Mesendoderm (in vitro differentiated cells): ENCODE data around the gene FGR.

ENCODE experiments used
- DNase-seq: peaks from one replicate; pipeline ENCODE4 v3.0.0; 2013
- H2AK5ac ChIP-seq: 2 replicates; pipeline ENCODE4 v1.6.1; 2013; ENCODE audit warnings: low read length, inconsistent platforms
- H2BK120ac ChIP-seq: 2 replicates; pipeline ENCODE4 v1.6.1; 2013; ENCODE audit warnings: low read depth, mild to moderate bottlenecking, low read length, moderate library complexity, mixed read lengths
- H2BK15ac ChIP-seq: replicated peaks from 2 replicates; pipeline ENCODE4 v1.6.1; 2013; ENCODE audit warnings: low read depth, mild to moderate bottlenecking, moderate library complexity
- H2BK5ac ChIP-seq: 2 replicates; pipeline ENCODE4 v1.6.1; 2013; ENCODE audit warnings: low read length, inconsistent platforms
- H3K18ac ChIP-seq: 2 replicates; pipeline ENCODE4 v1.6.1; 2013; ENCODE audit warnings: mild to moderate bottlenecking, low read length, mixed read lengths
- H3K23ac ChIP-seq: one replicate; pipeline ENCODE4 v1.6.1; 2013; ENCODE audit warnings: low read length
- H3K27ac ChIP-seq: 2 replicates; pipeline ENCODE4 v1.5.1; 2013; ENCODE audit warnings: low read depth, mild to moderate bottlenecking, inconsistent platforms, low read length, moderate library complexity
- H3K27me3 ChIP-seq: 2 replicates; pipeline ENCODE4 v1.6.1; 2013; ENCODE audit warnings: low read length, control low read depth, mild to moderate bottlenecking, inconsistent platforms; ENCODE audit not compliant: insufficient read depth, poor library complexity
- H3K36me3 ChIP-seq: 2 replicates; pipeline ENCODE4 v1.6.1; 2013; ENCODE audit warnings: low read length, inconsistent platforms; ENCODE audit not compliant: control insufficient read depth, insufficient read depth
- H3K4ac ChIP-seq: one replicate; pipeline ENCODE4 v1.6.1; 2013; ENCODE audit warnings: low read depth, mild to moderate bottlenecking, low read length, moderate library complexity
- H3K4me1 ChIP-seq: 2 replicates; pipeline ENCODE4 v1.6.1; 2013; ENCODE audit warnings: low read depth, low read length, inconsistent platforms; ENCODE audit not compliant: control insufficient read depth
- H3K4me2 ChIP-seq: 2 replicates; pipeline ENCODE4 v1.6.1; 2013; ENCODE audit warnings: low read length
- H3K4me3 ChIP-seq: 2 replicates; pipeline ENCODE4 v1.5.1; 2013; ENCODE audit warnings: mild to moderate bottlenecking, low read length
- H3K56ac ChIP-seq: one replicate; pipeline ENCODE4 v1.6.1; 2013; ENCODE audit warnings: low read length
- H3K79me1 ChIP-seq: 2 replicates; pipeline ENCODE4 v1.6.1; 2013; ENCODE audit warnings: low read length, inconsistent platforms
- H3K79me2 ChIP-seq: 2 replicates; pipeline ENCODE4 v1.6.1; 2013; ENCODE audit warnings: mild to moderate bottlenecking, low read length; ENCODE audit not compliant: control insufficient read depth, insufficient read depth
- H3K9ac ChIP-seq: 2 replicates; pipeline ENCODE4 v1.6.1; 2013; ENCODE audit warnings: low read length, inconsistent platforms
- H4K5ac ChIP-seq: one replicate; pipeline ENCODE4 v1.6.1; 2013; ENCODE audit warnings: low read length
- H4K8ac ChIP-seq: one replicate; pipeline ENCODE4 v1.6.1; 2013; ENCODE audit warnings: low read depth, mild to moderate bottlenecking, control low read depth, low read length, moderate library complexity
- WGBS: extraction: QIAGEN DNeasy Blood & Tissue Kit; methylation state at CpG from one replicate; pipeline ENCODE4 v1.1.7; 2013; ENCODE audit warnings: low lambda C conversion rate, missing lambda C conversion rate; ENCODE audit not compliant: insufficient coverage; ENCODE audit errors: extremely low coverage; 5-methylcytosine and 5-hydroxymethylcytosine counted together

FGR gene

DNA sequence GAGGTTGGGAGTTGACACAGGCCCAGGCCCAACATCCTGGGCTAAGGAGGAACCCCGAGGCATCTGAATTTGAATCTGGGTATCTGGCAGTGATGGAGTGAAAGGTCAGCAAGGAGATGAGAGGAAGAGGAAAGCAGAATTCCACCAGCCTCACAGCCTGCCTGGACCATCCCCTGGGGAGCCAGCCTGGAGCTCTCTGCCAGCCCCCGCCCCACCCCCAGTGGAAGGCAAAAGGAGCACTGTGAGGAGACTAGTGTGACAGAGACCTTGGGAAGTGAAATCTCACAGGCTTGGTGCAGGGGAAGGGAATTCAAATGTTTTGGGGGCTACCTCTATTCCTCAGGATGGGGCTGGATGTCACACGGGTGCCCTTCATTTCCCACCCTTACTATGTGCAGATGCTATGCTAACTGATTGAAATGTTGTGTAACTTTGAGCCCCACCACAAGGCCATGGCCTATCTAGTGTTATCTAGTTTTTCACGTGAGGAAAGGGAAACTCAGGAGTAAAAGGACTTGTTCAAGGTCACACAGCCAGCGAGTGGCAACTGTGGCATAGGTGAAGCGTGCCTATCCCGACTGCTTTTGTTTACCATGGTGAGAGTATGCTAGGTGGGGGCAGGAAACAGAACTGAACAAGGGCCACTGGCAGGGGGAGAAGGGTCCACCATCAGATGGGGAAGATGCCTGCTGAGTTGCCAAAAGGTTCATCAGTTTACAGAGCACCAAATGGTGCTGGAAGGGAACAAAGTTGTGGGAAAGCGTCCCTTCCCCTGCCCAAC, 60.8 kb downstream of the FGR start:
- H3K36me3 ChIP-seq = no peaks in the 10 kb centered on the region
- H3K4ac ChIP-seq = peak overlapping the region; percentile 82
- peaks cover 31% of the 10 kb centered on the region for H3K79me1 ChIP-seq
- no peak overlapping the region for H2BK120ac ChIP-seq
- H3K27me3 ChIP-seq = no peaks in the 10 kb centered on the region
- peaks cover 54% of the 10 kb centered on the region for H3K4me1 ChIP-seq
- no peak overlapping the region for H4K5ac ChIP-seq
- H2BK5ac ChIP-seq = peak overlapping the region; percentile 20
- H4K8ac ChIP-seq = no peak overlapping the region
- H2BK15ac ChIP-seq = peak overlapping the region; percentile 14
- H3K18ac ChIP-seq = peak overlapping the region; percentile 88
- H3K4me2 ChIP-seq = peak overlapping the region; percentile 54
- H3K56ac ChIP-seq = peak overlapping the region; percentile 76
- H3K23ac ChIP-seq = peak overlapping the region; percentile 6
- H3K27ac ChIP-seq = peak overlapping the region; percentile 97
- H2AK5ac ChIP-seq = peak overlapping the region; percentile 95
- DNase-seq = peak; percentile 59
- peak overlapping the region; percentile 72 for H3K9ac ChIP-seq
- WGBS = no CpG with 5 or more reads among the region's 8 CpGs
- peaks cover 20% of the 10 kb centered on the region for H3K79me2 ChIP-seq
- no peak overlapping the region for H3K4me3 ChIP-seq

DNA sequence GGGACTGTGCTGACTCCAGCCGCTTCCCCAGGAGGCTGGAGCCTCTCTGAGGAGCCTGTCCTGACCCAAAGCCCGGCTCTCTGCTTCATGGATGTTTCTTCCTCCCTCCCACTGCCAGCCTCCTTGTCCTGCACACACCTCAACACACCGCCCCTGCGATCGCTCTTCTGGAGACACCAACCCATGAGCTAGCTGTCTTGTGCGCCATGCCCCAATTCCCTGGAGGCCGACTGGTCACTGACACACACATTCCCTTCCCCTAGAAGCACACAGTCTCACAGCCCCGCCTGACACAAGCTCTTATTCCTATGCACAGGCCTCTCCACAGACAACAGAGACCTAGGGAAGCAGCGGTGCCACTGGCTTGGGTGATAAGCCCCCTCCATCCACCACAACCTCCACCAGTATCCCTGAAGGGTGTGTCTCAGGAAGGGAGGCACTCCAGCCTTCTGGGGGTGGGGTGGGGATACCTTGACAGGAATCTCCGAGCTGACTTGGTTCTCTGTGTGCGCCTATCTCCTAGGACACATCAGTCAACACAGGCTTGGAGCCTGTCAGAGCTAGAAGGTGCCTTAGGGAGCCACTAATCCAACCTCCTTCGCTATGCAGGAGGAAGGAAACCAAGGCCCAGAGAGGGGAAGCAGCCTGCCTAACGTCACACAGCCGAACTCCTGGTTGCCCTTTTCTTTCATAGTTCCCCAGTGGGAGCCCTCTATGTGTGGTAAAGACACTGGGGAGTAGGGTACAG, 62.1 kb downstream of the FGR start:
- Histone ChIP-seq H3K4me1 (peaks cover 60% of the 10 kb centered on the region), H3K9ac (peak overlapping the region; percentile 29), H3K23ac (no peak overlapping the region), H2AK5ac (peak overlapping the region; percentile 32), H3K27ac (peak overlapping the region; percentile 88), H3K36me3 (no peaks in the 10 kb centered on the region), H3K56ac (peak overlapping the region; percentile 20), H2BK120ac (no peak overlapping the region), H3K18ac (peak overlapping the region; percentile 55), H2BK15ac (no peak overlapping the region), H3K4me2 (no peak overlapping the region), H3K4me3 (no peak overlapping the region), H4K5ac (no peak overlapping the region), H3K79me2 (peaks cover 20% of the 10 kb centered on the region), H3K4ac (peak overlapping the region; percentile 18), H4K8ac (no peak overlapping the region), H3K27me3 (no peaks in the 10 kb centered on the region), H3K79me1 (peaks cover 38% of the 10 kb centered on the region), H2BK5ac (peak overlapping the region; percentile 21)
- DNase-seq = peak; percentile 77
- WGBS = no CpG with 5 or more reads among the region's 14 CpGs

DNA sequence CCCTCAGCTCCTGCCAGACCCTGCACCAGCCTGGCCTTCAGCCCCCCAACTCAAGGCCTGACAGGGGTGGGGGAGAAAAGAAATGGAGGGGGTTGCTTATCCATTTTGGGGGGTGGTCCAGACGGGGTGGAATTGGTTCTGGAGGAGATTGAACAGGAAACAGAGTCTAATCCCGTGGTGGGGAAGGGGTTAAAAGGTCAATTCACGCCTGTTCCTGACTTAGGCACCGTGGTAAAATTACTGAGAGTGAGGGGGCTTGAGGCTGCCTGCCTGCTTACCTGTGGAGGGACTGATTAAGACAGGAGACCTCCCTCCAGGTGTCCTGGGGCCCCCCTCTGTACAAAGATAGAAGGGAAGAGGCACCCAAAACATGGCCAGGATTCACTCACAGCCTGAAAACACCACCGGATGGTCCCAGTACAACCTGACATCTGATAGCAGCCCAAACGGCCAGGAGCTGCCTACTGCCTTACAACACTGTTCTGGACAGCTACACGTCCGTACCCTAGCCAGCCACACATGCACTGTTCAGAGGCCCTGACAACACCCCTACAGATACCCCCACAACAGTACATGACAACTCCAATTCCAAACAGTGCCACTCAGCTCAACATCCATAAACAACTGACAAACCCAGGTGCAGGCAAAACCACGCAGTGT, 62.8 kb downstream of the FGR start:
- no peak overlapping the region for H2BK15ac ChIP-seq
- WGBS = no CpG with 5 or more reads among the region's 9 CpGs
- H2BK5ac ChIP-seq = peak overlapping the region; percentile 74

DNA sequence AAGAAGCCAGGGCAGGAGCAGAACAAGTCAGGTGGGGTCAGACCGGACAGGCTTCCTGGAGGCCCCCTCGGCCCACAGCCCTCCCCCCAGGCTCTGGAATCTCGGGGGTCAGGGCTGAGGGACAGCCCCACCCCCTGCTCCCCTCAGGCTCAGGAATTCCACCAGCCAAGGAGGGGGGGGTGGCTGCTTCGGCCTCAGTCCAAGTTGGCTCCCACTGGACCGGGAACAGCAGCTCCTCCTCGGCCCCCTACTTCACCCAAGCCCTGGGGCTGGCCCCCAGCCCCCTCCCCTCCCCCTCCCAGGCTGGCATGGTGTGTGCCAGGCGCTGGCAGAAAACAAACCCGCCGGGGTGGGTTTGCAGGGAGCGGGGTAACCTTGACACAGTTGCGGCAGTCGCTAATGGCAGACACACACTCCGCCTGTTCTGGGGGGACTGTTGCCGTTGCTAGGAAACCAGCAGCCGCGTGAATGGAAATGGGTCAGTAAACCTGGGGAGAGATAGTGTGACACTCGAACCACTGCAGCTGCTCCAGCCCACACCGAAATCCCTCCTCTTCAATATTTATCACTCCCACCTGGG, 63.5 kb downstream of the FGR start:
- H2BK5ac ChIP-seq = peak overlapping the region; percentile 74
- H2BK15ac ChIP-seq = no peak overlapping the region
- peak overlapping the region; percentile 92 for H3K4ac ChIP-seq
- H3K18ac ChIP-seq = peak overlapping the region; percentile 55
- H2BK120ac ChIP-seq = peak overlapping the region; percentile 86
- peak; percentile 78 for DNase-seq
- H2AK5ac ChIP-seq = peak overlapping the region; percentile 87
- H4K8ac ChIP-seq = no peak overlapping the region
- no peak overlapping the region for H4K5ac ChIP-seq
- H3K79me2 ChIP-seq = peaks cover 22% of the 10 kb centered on the region
- H3K27ac ChIP-seq = peak overlapping the region; percentile 88
- H3K4me1 ChIP-seq = peaks cover 65% of the 10 kb centered on the region
- no peak overlapping the region for H3K23ac ChIP-seq
- H3K36me3 ChIP-seq = no peaks in the 10 kb centered on the region
- peaks cover 38% of the 10 kb centered on the region for H3K79me1 ChIP-seq
- H3K4me2 ChIP-seq = peak overlapping the region; percentile 22
- H3K27me3 ChIP-seq = no peaks in the 10 kb centered on the region
- H3K4me3 ChIP-seq = no peak overlapping the region
- peak overlapping the region; percentile 58 for H3K9ac ChIP-seq
- peak overlapping the region; percentile 86 for H3K56ac ChIP-seq
- WGBS = no CpG with 5 or more reads among the region's 18 CpGs

More for the DNA sequence above, 62.8 kb downstream of the FGR start:
- Histone ChIP-seq H3K4me2 (no peak overlapping the region), H3K56ac (peak overlapping the region; percentile 86), H3K4me1 (peaks cover 65% of the 10 kb centered on the region), H3K27me3 (no peaks in the 10 kb centered on the region), H3K23ac (no peak overlapping the region), H3K4ac (peak overlapping the region; percentile 92), H2AK5ac (no peak overlapping the region), H3K79me2 (peaks cover 22% of the 10 kb centered on the region), H4K8ac (no peak overlapping the region), H2BK120ac (peak overlapping the region; percentile 86), H3K4me3 (no peak overlapping the region), H4K5ac (no peak overlapping the region), H3K18ac (peak overlapping the region; percentile 55), H3K36me3 (no peaks in the 10 kb centered on the region), H3K9ac (peak overlapping the region; percentile 29), H3K79me1 (peaks cover 43% of the 10 kb centered on the region), H3K27ac (peak overlapping the region; percentile 88)
- DNase-seq = peak; percentile 72

DNA sequence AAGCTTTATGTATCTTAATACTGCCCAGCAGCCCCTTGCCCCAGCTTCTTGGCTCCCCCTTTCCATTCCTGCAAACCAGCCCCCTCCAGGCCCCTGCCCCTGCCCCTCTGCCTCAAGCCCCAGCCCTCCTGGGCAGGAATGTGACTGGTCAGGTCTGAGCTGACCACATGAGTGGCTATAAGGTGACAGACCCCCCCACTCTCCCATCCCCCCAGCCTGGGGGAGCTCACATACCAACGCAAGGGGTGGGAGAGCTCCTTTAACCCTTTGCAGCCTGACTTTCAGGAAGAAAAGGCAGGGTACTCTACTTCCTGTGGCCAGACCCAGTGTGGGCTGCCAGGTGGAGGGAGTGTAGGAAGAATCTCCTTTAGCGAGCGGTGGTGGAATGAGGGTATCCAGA, 64.2 kb downstream of the FGR start:
- Histone ChIP-seq H4K8ac (no peak overlapping the region), H4K5ac (no peak overlapping the region), H3K4me2 (no peak overlapping the region), H2BK5ac (peak overlapping the region; percentile 97), H3K79me2 (peaks cover 22% of the 10 kb centered on the region), H3K23ac (no peak overlapping the region), H3K9ac (peak overlapping the region; percentile 66), H3K36me3 (no peaks in the 10 kb centered on the region), H3K18ac (peak overlapping the region; percentile 55), H3K4me3 (no peak overlapping the region), H2BK15ac (no peak overlapping the region), H3K56ac (peak overlapping the region; percentile 86), H2AK5ac (peak overlapping the region; percentile 100), H3K4ac (peak overlapping the region; percentile 92), H3K79me1 (peaks cover 39% of the 10 kb centered on the region), H2BK120ac (peak overlapping the region; percentile 86), H3K4me1 (peaks cover 63% of the 10 kb centered on the region), H3K27ac (peak overlapping the region; percentile 88), H3K27me3 (no peaks in the 10 kb centered on the region)
- WGBS = no CpG with 5 or more reads among the region's 3 CpGs
- peak; percentile 80 for DNase-seq
